Measurements from ENCODE around the gene MRPL58.
"Not testable (repeated sequence)": the region's sequence is repeated elsewhere in the genome, so short reads cannot be mapped to it uniquely, and the experiment has no call there.

The MRPL58 gene

GRCh38 chr17:75019146-75019545, 6.7 kb downstream of the MRPL58 start:
- no peak for DNase-seq (ENCODE audit: low read depth)

DNA sequence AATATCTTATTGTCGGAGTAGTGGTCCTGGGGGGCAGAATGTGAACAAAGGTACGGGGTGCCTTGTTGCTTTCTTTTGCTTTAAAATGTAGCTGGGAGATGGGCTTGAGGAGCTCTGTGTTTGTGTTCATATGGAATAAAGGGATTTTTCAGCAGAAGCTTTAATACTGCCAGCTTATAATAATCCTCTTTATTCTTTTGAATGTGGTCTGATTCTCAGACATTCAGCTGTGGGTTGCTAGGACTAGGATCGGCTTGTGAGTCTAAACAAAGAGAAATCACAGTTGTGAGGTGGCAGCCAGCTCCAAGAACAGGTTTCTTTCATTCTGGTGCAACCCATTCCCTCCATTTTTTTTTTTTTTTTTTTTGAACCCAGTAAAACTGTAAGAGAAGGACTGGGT, 7.2 kb downstream of the MRPL58 start:
- DNase-seq (ENCODE audit: low read depth) = no peak

DNA sequence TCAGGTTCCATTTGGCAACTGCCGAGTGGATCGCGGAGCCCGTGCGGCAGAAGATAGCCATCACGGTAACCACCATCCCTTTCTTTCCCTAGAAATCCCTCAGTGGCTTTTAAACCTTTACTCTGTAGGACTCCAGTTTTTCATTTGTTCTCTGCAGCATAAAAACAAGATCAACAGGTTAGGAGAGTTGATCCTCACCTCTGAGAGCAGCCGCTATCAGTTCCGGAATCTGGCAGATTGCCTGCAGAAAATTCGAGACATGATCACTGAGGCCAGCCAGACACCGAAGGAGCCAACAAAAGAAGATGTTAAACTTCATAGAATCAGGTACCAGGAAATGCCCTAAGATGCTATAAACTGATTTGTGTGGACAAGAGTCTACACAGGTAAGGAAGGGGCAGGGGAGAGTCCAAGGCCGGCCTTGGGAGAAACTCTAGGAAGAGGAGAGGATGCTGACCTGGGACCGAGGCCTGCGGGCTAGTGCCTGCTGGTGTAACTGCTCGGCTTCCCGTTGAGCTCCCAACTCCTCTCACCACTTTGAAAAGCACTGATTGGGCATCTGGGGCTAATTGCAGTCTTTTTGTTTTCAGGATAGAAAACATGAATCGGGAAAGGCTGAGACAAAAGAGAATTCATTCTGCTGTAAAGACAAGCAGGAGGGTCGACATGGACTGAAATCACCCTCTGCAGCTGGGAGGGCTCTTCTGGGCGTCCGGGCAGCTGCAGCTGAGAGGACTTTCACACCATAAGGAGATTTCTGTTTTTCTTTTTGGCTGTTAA, 8.1 kb downstream of the MRPL58 start:
- no peak for DNase-seq (ENCODE audit: low read depth)

- no peak for DNase-seq (ENCODE audit: low read depth)
Observed at GRCh38 chr17:75024686-75025397, 12.4 kb downstream of the MRPL58 start.

DNA sequence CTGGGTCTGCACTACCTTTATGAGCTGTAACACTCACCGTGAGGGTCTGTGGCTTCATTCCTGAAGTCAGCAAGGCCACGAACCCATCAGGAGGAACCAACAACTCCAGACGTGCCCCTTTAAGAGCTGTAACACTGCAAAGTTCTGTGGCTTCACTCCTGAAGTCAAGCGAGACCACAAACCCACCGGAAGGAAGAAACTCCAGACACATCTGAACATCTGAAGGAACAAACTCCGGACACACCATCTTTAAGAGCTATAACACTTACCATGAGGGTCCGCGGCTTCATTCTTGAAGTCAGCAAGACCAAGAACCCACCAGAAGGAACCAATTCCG, 12.9 kb downstream of the MRPL58 start:
- not testable (repeated sequence) for DNase-seq (ENCODE audit: low read depth)

DNA sequence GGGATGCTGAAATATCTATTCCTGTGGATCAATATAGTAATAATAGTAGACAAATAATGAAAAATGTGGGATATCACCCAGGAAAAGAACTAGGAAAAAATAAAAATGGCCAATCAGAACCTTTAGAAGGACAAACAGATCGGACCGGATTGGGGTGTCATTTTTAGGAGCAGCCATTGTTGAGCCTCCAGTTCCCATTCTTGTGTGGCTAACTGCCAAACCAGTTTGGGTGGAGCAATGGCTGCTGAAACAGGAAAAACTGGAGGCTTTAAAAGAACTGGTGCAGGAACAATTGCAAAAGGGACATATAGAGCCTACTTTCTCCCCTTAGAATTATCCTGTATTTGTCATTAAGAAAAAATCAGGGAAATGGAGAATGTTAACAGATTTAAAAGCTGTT, 14.2 kb downstream of the MRPL58 start:
- DNase-seq (ENCODE audit: low read depth) = not testable (repeated sequence)

GRCh38 chr17:75030161-75030560, 17.7 kb downstream of the MRPL58 start:
- no peak for DNase-seq (ENCODE audit: low read depth)

DNA sequence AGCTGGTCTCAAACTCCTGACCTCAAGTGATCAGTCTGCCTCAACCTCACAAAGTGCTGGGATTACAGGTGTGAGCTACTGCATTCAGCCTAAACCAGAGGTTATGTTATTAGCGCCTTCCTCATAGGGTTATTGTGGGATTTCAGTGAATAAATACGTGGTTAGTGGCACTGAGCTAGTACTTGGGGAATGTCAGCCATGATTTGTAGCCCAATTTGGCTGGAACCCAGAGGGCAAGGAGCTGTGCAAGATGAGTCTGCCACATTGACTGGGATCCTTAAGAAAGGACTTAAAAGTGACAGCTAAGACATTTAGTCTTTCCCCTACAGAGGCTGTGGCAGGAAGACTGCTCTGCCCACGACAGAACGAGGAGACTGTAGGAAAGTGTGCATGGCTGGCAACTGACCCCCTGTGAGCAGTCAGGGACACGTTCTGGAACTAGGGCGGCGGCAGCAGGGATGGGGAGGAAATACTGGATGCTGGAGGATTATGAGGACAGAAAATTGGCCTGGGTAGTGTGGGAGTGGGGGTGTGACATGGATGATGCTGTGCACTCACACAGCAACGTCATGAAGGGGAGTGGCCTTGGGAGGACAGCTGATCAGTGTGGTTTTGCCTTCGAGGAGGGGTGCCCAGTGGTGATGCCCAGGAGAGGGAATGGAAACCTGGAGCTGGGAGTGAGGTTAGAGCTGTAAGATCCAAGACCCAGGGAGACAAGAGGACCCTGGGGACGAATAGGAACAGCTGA, 19.7 kb downstream of the MRPL58 start:
- no peak for DNase-seq (ENCODE audit: low read depth)

GRCh38 chr17:75032720-75033280, 20.3 kb downstream of the MRPL58 start:
- DNase-seq (ENCODE audit: low read depth) = no peak

DNA sequence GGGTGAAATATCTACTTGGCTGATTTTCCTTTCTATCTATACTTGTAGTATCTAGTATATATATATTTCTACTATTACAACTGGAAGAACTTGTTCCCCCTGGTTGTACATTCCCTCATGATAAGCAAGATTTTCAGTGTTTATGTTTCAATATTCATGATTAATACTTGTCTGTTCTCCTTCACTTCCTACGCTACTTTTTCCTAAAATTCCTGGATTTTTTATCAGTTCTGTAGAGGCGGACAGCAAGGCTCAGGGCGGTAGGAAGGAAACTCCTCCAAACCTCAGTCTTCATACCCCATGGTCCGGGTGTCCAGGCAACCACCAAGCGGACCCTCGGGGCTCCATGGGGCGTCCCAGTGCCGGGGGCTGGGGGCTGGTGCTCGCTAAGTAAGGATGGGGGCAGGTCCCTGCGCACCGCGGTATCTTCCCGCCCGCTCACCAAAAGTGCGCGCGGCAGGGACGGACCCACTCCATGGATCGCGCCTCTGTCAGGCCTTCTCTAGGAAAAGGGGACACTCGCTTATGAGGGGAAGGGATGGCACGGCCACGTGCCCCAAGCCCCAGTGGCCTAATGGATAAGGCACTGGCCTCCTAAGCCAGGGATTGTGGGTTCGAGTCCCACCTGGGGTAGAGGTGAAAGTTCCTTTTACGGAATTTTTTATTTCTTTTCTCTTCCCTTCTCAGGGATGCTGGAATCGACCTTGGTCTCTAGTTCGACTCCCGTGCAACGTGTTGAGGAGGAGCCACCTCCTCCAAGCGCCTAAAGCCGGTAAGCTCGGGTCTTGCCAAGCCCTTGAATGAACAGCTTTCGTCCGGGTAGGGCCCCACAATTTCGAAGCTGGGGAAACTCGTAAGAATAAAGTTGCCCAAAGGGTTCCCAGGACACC, 21.1 kb downstream of the MRPL58 start:
- DNase-seq (ENCODE audit: low read depth) = peak; percentile 66

DNA sequence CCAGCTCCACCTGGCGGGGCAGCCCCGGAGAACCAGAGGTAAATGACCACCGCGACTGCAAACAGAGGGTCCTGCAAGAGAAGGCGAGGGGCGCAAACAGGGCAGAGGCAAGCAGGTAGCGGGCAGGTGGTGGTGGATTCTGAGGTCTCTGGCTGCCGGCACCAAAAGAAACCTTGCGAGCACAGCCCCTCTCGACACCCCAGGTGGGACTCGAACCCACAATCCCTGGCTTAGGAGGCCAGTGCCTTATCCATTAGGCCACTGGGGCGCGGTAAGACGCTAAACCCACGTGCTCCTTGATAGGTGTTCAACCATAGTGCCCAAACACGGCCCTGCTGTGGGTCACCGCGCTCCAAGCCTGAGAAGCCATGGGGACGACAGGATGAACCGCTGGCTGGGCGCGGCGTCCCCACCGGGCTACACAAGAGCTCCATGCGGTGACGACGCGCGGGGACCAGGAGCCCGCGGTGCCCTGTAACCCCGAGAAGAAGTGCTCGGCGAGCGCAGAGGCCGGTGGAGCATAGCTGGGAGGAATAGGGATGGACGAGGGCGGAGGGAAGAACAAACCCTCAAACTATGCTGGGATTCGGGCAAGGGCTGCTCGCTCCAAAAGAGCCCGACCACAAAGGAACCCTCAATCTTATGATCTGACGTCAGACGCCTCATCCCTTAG, 21.9 kb downstream of the MRPL58 start:
- peak; percentile 61 for DNase-seq (ENCODE audit: low read depth)

DNA sequence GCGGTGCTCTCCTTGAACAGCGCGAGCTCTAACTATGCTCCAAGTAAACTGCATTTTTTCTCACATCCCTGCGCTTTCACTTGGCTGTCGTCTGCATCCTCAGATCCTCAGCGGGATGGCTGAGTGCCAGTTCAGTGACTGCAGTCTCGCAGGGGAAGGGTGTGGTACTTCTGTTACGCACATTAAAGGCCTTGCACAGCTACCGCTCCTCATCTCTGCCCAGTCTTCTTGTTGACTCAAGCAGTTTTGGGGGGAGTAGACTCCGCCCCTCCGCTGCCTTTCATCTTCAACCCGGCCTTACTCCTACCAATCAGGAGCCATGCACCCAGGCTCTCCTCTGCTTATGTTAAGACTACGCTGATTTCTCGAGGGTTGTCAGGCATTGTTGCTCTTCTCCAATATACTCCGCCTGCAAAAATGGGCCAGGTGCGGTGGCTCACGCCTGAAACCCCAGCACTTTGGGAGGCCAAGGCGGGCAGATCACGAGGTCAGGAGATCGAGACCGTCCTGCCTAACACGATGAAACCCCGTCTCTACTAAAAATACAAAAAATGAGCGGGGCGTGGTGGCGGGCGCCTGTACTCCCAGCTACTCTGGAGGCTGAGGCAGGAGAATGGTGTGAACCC, 24.3 kb downstream of the MRPL58 start:
- peak; percentile 67 for DNase-seq (ENCODE audit: low read depth)

- no peak for DNase-seq (ENCODE audit: low read depth)
Observed at GRCh38 chr17:75039238-75039637, 26.8 kb downstream of the MRPL58 start.

DNA sequence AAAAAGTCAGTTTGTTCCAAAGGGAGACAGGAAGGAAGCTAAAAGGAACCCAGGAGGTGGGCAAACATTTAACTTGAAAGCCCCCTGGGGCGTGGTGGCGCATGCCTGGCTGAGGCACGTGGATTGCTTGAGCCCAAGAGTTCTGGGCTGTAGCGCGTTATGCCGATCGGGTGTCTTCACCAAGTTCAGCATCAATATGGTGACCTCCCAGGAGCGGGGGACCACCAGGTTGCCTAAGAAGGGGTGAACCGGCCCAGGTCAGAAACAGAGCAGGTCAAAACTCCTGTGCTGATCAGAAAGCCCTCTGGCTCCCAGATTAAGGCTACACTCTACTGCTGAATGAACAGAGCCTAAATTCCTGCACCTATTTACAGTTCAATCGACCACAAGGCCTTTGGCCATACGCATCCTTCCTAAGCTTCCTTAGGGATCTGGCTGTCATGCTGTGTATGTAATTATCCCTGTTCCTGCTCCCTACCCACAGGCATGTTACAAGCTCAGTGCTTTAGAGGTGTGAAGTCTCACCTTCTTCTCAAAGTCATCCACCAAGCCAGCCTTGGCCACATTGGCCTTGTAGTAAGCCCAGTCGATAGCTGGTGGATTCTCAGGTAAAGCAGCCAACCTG, 29.3 kb downstream of the MRPL58 start:
- no peak for DNase-seq (ENCODE audit: low read depth)

- DNase-seq (ENCODE audit: low read depth) = not testable (repeated sequence)
Observed at GRCh38 chr17:75043789-75044188, 31.3 kb downstream of the MRPL58 start.

DNA sequence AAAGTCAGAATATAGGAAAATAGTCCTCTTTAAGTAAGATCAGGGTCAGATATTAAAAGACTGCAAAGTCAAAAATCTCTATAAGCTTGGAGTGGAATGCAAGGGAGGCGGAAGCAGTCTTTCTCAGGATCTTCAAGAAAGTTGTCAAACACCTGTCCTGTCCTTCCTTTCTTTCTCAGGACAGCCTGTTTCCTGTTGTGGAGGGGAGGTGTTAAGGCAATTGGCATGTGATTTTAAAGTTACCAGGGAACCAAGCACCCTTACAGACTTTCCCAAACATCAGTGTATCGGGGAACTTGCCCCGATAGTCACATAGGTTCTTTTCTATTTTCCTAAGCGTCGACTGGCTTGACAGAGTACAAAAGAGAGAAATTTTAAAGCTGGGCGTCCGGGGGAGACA, 32.2 kb downstream of the MRPL58 start:
- DNase-seq (ENCODE audit: low read depth) = no peak

DNA sequence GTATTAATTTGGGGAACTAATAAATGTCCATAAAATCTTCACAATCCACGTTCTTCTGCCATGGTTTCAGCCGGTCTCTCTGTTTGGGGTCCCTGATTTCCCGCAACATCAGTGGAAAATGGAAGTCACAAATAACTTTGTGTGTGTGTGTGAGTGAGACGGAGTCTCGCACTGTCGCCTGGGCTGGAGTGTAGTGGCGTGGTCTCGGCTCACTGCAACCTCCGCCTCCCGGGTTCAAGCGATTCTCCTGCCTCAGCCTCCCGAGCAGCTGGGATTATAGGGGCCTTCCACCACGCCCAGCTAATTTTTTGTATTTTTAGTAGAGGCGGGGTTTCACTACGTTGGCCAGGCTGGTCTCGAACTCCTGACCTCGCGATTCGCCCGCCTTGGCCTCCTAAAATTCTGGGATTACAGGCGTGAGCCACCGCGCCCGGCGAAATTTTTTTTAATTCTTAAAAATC, 33.5 kb downstream of the MRPL58 start:
- not testable (repeated sequence) for DNase-seq (ENCODE audit: low read depth)

- peak; percentile 86 for DNase-seq (ENCODE audit: low read depth)
Observed at GRCh38 chr17:75046407-75047289, 34.2 kb downstream of the MRPL58 start, which contains the start of the genes ATP5PD and KCTD2. ATP5PD (minus strand) TSS chr17:75046969; CDS start chr17:75042650, 4,319 bp downstream. KCTD2 (plus strand) TSS chr17:75047225; CDS start chr17:75047251, 26 bp downstream.

All from stimulated activated CD8-positive, alpha-beta memory T cell treated with anti-CD3 and anti-CD28 coated beads, Interleukin-15, amount 100 ng/mL, for 1 hour (primary cell).